Spleen (tissue), 11 donors: ENCODE measurements around the gene SNED1. TPM values are rescaled to one million over a fixed set of nuclear protein-coding genes. Genes with fewer than 3 reads are reported as not detected.

Experiments
- DNase-seq: peaks from one replicate; pipeline ENCODE4 v3.0.0-alpha.2; 2020
- H3K27ac ChIP-seq, 8 donors: fragments of 200-600 bp; sonication (generic) in 7 of 8; 1 replicate in 4 of 8; 2 replicates in 4 of 8; pipeline versions ENCODE4 v1.5.0 to v1.8.0; 2016 to 2021; ENCODE audit warnings: inconsistent platforms in 4 of 8, mild to moderate bottlenecking in 4 of 8, moderate library complexity in 1 of 8
- H3K27me3 ChIP-seq, 7 donors: fragments of 200-600 bp; sonication (generic) in 6 of 7; replicated peaks in 1 of 7; 1 replicate in 4 of 7; 2 replicates in 3 of 7; pipeline versions ENCODE4 v1.5.0 to v1.8.0; 2016 to 2021; ENCODE audit warnings: inconsistent platforms in 3 of 7, mild to moderate bottlenecking in 1 of 7
- H3K36me3 ChIP-seq, 6 donors: fragments of 200-600 bp; sonication (generic) in 5 of 6; 1 replicate in 4 of 6; 2 replicates in 2 of 6; pipeline versions ENCODE4 v1.5.0 to v1.8.0; 2016 to 2021; ENCODE audit warnings: inconsistent platforms in 2 of 6
- H3K4me1 ChIP-seq, 6 donors: fragments of 200-600 bp; sonication (generic) in 5 of 6; 1 replicate in 3 of 6; 2 replicates in 3 of 6; pipeline versions ENCODE4 v1.5.0 to v1.8.0; 2016 to 2021; ENCODE audit warnings: inconsistent platforms in 3 of 6
- H3K4me3 ChIP-seq, 8 donors: fragments of 200-600 bp; sonication (generic) in 7 of 8; 1 replicate in 4 of 8; 2 replicates in 4 of 8; pipeline versions ENCODE4 v1.5.0 to v1.8.0; 2016 to 2021; ENCODE audit warnings: inconsistent platforms in 4 of 8, mild to moderate bottlenecking in 4 of 8, moderate library complexity in 2 of 8
- H3K9me3 ChIP-seq, 8 donors: fragments of 200-600 bp; sonication (generic) in 7 of 8; 1 replicate in 4 of 8; 2 replicates in 4 of 8; pipeline versions ENCODE4 v1.5.0 to v1.8.0; 2016 to 2021; ENCODE audit warnings: inconsistent platforms in 4 of 8
- CTCF ChIP-seq, 11 experiments: fragments of 200-600 bp in 7 of 11; fragments of 450-650 bp in 4 of 11; sonication (generic) in 4 of 11; IDR thresholded peaks in 8 of 11; conservative IDR thresholded peaks in 3 of 11; 1 replicate in 7 of 11; 2 replicates in 4 of 11; pipeline versions ENCODE4 v1.4.0 to v1.8.0; 2016 to 2021; ENCODE audit warnings: antibody characterized with exemption in 11 of 11, inconsistent platforms in 4 of 11, mild to moderate bottlenecking in 1 of 11
- POLR2A ChIP-seq, 3 donors: fragments of 450-650 bp; IDR thresholded peaks; one replicate each; pipeline ENCODE4 v1.5.1; 2017; ENCODE audit warnings: antibody characterized with exemption in 3 of 3, mild to moderate bottlenecking in 1 of 3
- POLR2AphosphoS5 ChIP-seq, 3 donors: sonication (generic); formaldehyde crosslinking; IDR thresholded peaks; one replicate each; pipeline ENCODE4 v1.5.1; 2017; ENCODE audit warnings: antibody characterized with exemption in 3 of 3
- WGBS, 5 donors: extraction: QIAGEN DNeasy Blood & Tissue Kit in 3 of 5; methylation state at CpG; one replicate each; pipeline versions ENCODE4 v1.1.5 to v1.1.7; 2013 to 2018; 5-methylcytosine and 5-hydroxymethylcytosine counted together
- intact Hi-C: fragments of 100-400 bp; cut with DNase I; formaldehyde crosslinking; loops from one replicate; pipeline ENCODE4 v1.15.0; 2023; ENCODE audit warnings: low total_unique reads
- polyA plus RNA-seq, 3 donors: library from polyadenylated mRNA; stranded (reverse); fragments of 200-250 nt; gene quantifications; one replicate each; pipeline ENCODE4 v1.2.1, GENCODE V29; 2013
- total RNA-seq, 7 donors: library from RNA; depleted of rRNA in 3 of 7; stranded (reverse); fragments of >200 nt in 3 of 7; fragmentation: NEBNext Ultra II Directional in 4 of 7; extraction: Animal tissue kit (Norgen Biotek cat#: 25700) in 4 of 7; gene quantifications; one replicate each; pipeline versions ENCODE4 v1.1.0 to v1.2.1, GENCODE V29; 2016 to 2021
- donor health status: healthy with polysubstance abuse.
- donor health status: DM: no; HTN: no; CAD: no; lungs with moderate emphysema.
- donor health status: DM: no; HTN: no; CAD: no.
- donor health status: Bipolar disorder and iron deficiency.
- donor health status: healthy.
- donor health status: DM: no; HTN: no; CAD: no.
- donor health status: DM: yes; HTN: yes; CAD: no.

The SNED1 gene
- total and polyA plus RNA-seq, 10 donors, result 2.6 to 85.3 (median 45.5) TPM

GRCh38 chr2:241112046-241112445 lies 113.6 kb downstream of the SNED1 start:
- DNase-seq, result no peak
- H3K27ac ChIP-seq, result peak overlapping the region in 7 of 8 donors; percentile 5 to 87 (median 80)
- H3K4me3 ChIP-seq, result peak overlapping the region in 3 of 8 donors; percentile 6 to 45 (median 39)
- 90 to 94% (median 92%) methylated on average over 17 of the region's 17 CpGs for WGBS, 5 donors
- TF ChIP-seq CTCF (IDR thresholded peaks at IDR 0.05 in 8 of 11, conservative IDR thresholded peaks at IDR 0.05 in 3 of 11), result no peak
- TF ChIP-seq POLR2AphosphoS5 (IDR thresholded peaks at IDR 0.05), result no peak
- no peak for TF ChIP-seq POLR2A (IDR thresholded peaks at IDR 0.05)
- H3K9me3 ChIP-seq, result no peaks in the 10 kb centered on the region
- intact Hi-C loops, result no loop called here
- no peaks in the 10 kb centered on the region for H3K27me3 ChIP-seq
- peaks cover 9 to 63% (median 30%) of the 10 kb centered on the region in 6 donors for H3K4me1 ChIP-seq
- H3K36me3 ChIP-seq, result peaks cover 0 to 33% (median 8%) of the 10 kb centered on the region in 6 donors

- Histone ChIP-seq H3K4me1 (peaks cover 9 to 57% (median 30%) of the 10 kb centered on the region in 6 donors), H3K36me3 (peaks cover 0 to 31% (median 8%) of the 10 kb centered on the region in 6 donors), H3K27me3 (no peaks in the 10 kb centered on the region), H3K9me3 (no peaks in the 10 kb centered on the region), H3K27ac (peak overlapping the region in 5 of 8 donors; percentile 53 to 83 (median 80)), H3K4me3 (peak overlapping the region in 1 of 8 donors; percentile 39)
- no peak for DNase-seq
- intact Hi-C loops, result no loop called here
- WGBS, 5 donors, result 63 to 73% (median 67%) methylated on average over 8 of the region's 8 CpGs
- TF ChIP-seq POLR2A (IDR thresholded peaks at IDR 0.05), result no peak
- no peak for TF ChIP-seq POLR2AphosphoS5 (IDR thresholded peaks at IDR 0.05)
- no peak for TF ChIP-seq CTCF (IDR thresholded peaks at IDR 0.05 in 8 of 11, conservative IDR thresholded peaks at IDR 0.05 in 3 of 11)
These were observed 114.2 kb downstream of the SNED1 start for GRCh38 chr2:241112592-241112991.

GRCh38 chr2:241114836-241115235 lies 116.4 kb downstream of the SNED1 start:
- no peak for TF ChIP-seq POLR2AphosphoS5 (IDR thresholded peaks at IDR 0.05)
- TF ChIP-seq POLR2A (IDR thresholded peaks at IDR 0.05), result no peak
- no peak for TF ChIP-seq CTCF (IDR thresholded peaks at IDR 0.05 in 8 of 11, conservative IDR thresholded peaks at IDR 0.05 in 3 of 11)
- Histone ChIP-seq H3K27ac (no peak overlapping the region), H3K9me3 (no peaks in the 10 kb centered on the region), H3K4me1 (peaks cover under 1 to 35% (median 16%) of the 10 kb centered on the region in 6 donors), H3K36me3 (peaks cover 0 to 30% (median 8%) of the 10 kb centered on the region in 6 donors), H3K4me3 (no peak overlapping the region), H3K27me3 (no peaks in the 10 kb centered on the region)
- no peak for DNase-seq
- intact Hi-C loops, result no loop called here
- whole genome bisulfite sequencing, 5 donors, result 90 to 99% (median 98%) methylated on average over 11 of the region's 11 CpGs

GRCh38 chr2:241115361-241115760 lies 116.9 kb downstream of the SNED1 start:
- Histone ChIP-seq H3K36me3 (peaks cover 0 to 30% (median 8%) of the 10 kb centered on the region in 6 donors), H3K4me1 (peaks cover 0 to 30% (median 11%) of the 10 kb centered on the region in 6 donors), H3K4me3 (no peak overlapping the region), H3K27ac (no peak overlapping the region), H3K27me3 (no peaks in the 10 kb centered on the region), H3K9me3 (no peaks in the 10 kb centered on the region)
- intact Hi-C loops, result no loop called here
- TF ChIP-seq POLR2AphosphoS5 (IDR thresholded peaks at IDR 0.05), result no peak
- no peak for TF ChIP-seq POLR2A (IDR thresholded peaks at IDR 0.05)
- TF ChIP-seq CTCF (IDR thresholded peaks at IDR 0.05 in 8 of 11, conservative IDR thresholded peaks at IDR 0.05 in 3 of 11), result no peak
- 74 to 97% (median 89%) methylated on average over 8 of the region's 8 CpGs for WGBS, 5 donors
- no peak for DNase-seq
